HepG2 (cell line): ENCODE data around the gene RAD21L1. TPM values are rescaled to one million over a fixed set of nuclear protein-coding genes. Genes with fewer than 3 reads are reported as not detected.

ENCODE experiments used
- ATAC-seq: fragments of 200-7000 bp; cut with Tn5 transposase; 3 replicates; pipeline ENCODE4 v1.9.1; 2020; ENCODE audit warnings: mild to moderate bottlenecking, moderate library complexity
- BruUV-seq: library from RNA; stranded (reverse); fragments of 400-500 nt; replicated peaks from 2 replicates; lab custom pipeline; 2021; lab: Mats Ljungman, UMichigan
- CTCF ChIA-PET: fragments of 300-600 bp; formaldehyde crosslinking; extraction: SDS; loops from one replicate; lab custom pipeline; 2021; ENCODE audit warnings: low total read pairs, inconsistent platforms, low intra/inter-chr PET ratio; lab: Yijun Ruan, JAX
- POLR2A ChIA-PET: fragments of 350-600 bp; sonication (Branson Sonifier 250); formaldehyde crosslinking; loops from one replicate; lab custom pipeline; 2020; ENCODE audit warnings: antibody characterized with exemption, inconsistent platforms; lab: Yijun Ruan, JAX
- DNase-seq: peaks from one replicate; pipeline ENCODE4 v3.0.0-alpha.2; 2015; ENCODE audit warnings: low spot score
- FAIRE-seq: peaks from 3 replicates; lab custom pipeline; 2011; peaks lifted over from hg19 to GRCh38; lab: Jason Lieb, UNC
- H2AFZ ChIP-seq: one replicate; pipeline ENCODE4 v1.6.1; 2011; ENCODE audit warnings: low read length, inconsistent platforms
- H3K27ac ChIP-seq: fragments of 300-600 bp; 3 replicates; pipeline ENCODE4 v1.8.0; 2011; ENCODE audit warnings: mixed run types, mild to moderate bottlenecking, mixed read lengths, low read length, inconsistent platforms; ENCODE audit not compliant: insufficient read depth; ENCODE audit errors: extremely low read length
- H3K27me3 ChIP-seq, 2 experiments: fragments of 200-600 bp in 1 of 2; 2 replicates in 1 of 2; 3 replicates in 1 of 2; pipeline versions ENCODE4 v1.6.0 to v1.8.0; 2011; ENCODE audit warnings: low read length in 2 of 2, mild to moderate bottlenecking in 2 of 2, moderate library complexity in 2 of 2, inconsistent platforms in 1 of 2; ENCODE audit not compliant: insufficient read depth in 2 of 2, control insufficient read depth in 1 of 2
- H3K36me3 ChIP-seq, 2 experiments: fragments of 200-600 bp in 1 of 2; replicated peaks in 1 of 2; 2 replicates in 1 of 2; 3 replicates in 1 of 2; pipeline versions ENCODE4 v1.5.1 to v1.8.0; 2011; ENCODE audit warnings: low read length in 2 of 2, inconsistent platforms in 1 of 2; ENCODE audit not compliant: insufficient read depth in 2 of 2, control insufficient read depth in 1 of 2
- H3K4me1 ChIP-seq: 2 replicates; pipeline ENCODE4 v1.5.1; 2012; ENCODE audit warnings: low read length, inconsistent platforms; ENCODE audit not compliant: insufficient read depth
- H3K4me2 ChIP-seq: 2 replicates; pipeline ENCODE4 v1.6.0; 2011; ENCODE audit warnings: low read depth, low read length, inconsistent platforms
- H3K4me3 ChIP-seq, 3 experiments: fragments of 200-600 bp in 1 of 3; sonication (generic), shearing (Covaris generic) in 1 of 3; replicated peaks in 1 of 3; 2 replicates each; pipeline ENCODE4 v1.5.1; 2011 to 2016; ENCODE audit warnings: low read length in 3 of 3, inconsistent platforms in 2 of 3, low read depth in 2 of 3, mild to moderate bottlenecking in 2 of 3, control low read depth in 1 of 3, mixed read lengths in 1 of 3; ENCODE audit not compliant: insufficient read depth in 1 of 3
- H3K79me2 ChIP-seq: one replicate; pipeline ENCODE4 v1.6.1; 2011; ENCODE audit warnings: low read length, inconsistent platforms; ENCODE audit not compliant: insufficient read depth
- H3K9ac ChIP-seq: 2 replicates; pipeline ENCODE4 v1.6.0; 2011; ENCODE audit warnings: mild to moderate bottlenecking, low read depth, low read length, inconsistent platforms; ENCODE audit not compliant: insufficient read depth
- H3K9me3 ChIP-seq: 2 replicates; pipeline ENCODE4 v1.5.1; 2012; ENCODE audit warnings: mild to moderate bottlenecking, low read length
- H4K20me1 ChIP-seq: 2 replicates; pipeline ENCODE4 v1.6.0; 2011; ENCODE audit warnings: inconsistent platforms, mild to moderate bottlenecking, low read length, moderate library complexity; ENCODE audit not compliant: insufficient read depth
- ARHGAP35 ChIP-seq: sonication (generic); formaldehyde crosslinking; IDR thresholded peaks from 2 replicates; pipeline ENCODE4 v1.9.0; 2022; ENCODE audit warnings: mild to moderate bottlenecking, inconsistent platforms, moderate library complexity, missing genetic modification reagents, borderline replicate concordance
- BRD4 ChIP-seq: sonication (generic); formaldehyde crosslinking; IDR thresholded peaks from 2 replicates; pipeline ENCODE4 v1.4.0; 2020; ENCODE audit warnings: missing genetic modification reagents
- FOXK2 ChIP-seq: fragments of 450-650 bp; IDR thresholded peaks from 2 replicates; pipeline ENCODE4 v1.6.1; 2016
- GABPB1 ChIP-seq: IDR thresholded peaks from 2 replicates; pipeline ENCODE4 v1.6.1; 2016; ENCODE audit warnings: mild to moderate bottlenecking, missing genetic modification reagents, moderate library complexity, missing compliant biosample characterization
- HNF4G ChIP-seq, 2 experiments: sonication (generic) in 1 of 2; formaldehyde crosslinking in 1 of 2; IDR thresholded peaks; 2 replicates each; pipeline versions ENCODE4 v1.4.0 to v1.6.1; 2011 to 2020; ENCODE audit warnings: borderline replicate concordance in 2 of 2, low read depth in 2 of 2, mild to moderate bottlenecking in 2 of 2, low read length in 1 of 2, missing genetic modification reagents in 1 of 2, moderate library complexity in 1 of 2
- IRF2 ChIP-seq: IDR thresholded peaks from 2 replicates; pipeline ENCODE4 v1.6.1; 2018; ENCODE audit warnings: missing genetic modification reagents, missing compliant biosample characterization
- KDM5B ChIP-seq: sonication (generic); formaldehyde crosslinking; IDR thresholded peaks from 2 replicates; pipeline ENCODE4 v1.4.0; 2020; ENCODE audit warnings: missing genetic modification reagents, mild to moderate bottlenecking, borderline replicate concordance
- MED8 ChIP-seq: sonication (generic); formaldehyde crosslinking; IDR thresholded peaks from 2 replicates; pipeline ENCODE4 v1.8.1; 2023; ENCODE audit warnings: mild to moderate bottlenecking, missing genetic modification reagents; ENCODE audit not compliant: insufficient replicate concordance
- NCOA2 ChIP-seq: sonication (generic); formaldehyde crosslinking; IDR thresholded peaks from 2 replicates; pipeline ENCODE4 v1.8.0; 2022; ENCODE audit warnings: inconsistent platforms
- NFE2L1 ChIP-seq: sonication (generic); formaldehyde crosslinking; IDR thresholded peaks from 2 replicates; pipeline ENCODE4 v1.4.0; 2020; ENCODE audit warnings: missing genetic modification reagents, mild to moderate bottlenecking, borderline replicate concordance
- NFRKB ChIP-seq: fragments of 450-650 bp; IDR thresholded peaks from 2 replicates; pipeline ENCODE4 v1.6.1; 2017
- NR2F2 ChIP-seq: IDR thresholded peaks from 2 replicates; pipeline ENCODE4 v1.6.1; 2012; ENCODE audit warnings: low read depth, inconsistent platforms, borderline replicate concordance
- PAX8 ChIP-seq: sonication (generic); formaldehyde crosslinking; IDR thresholded peaks from 2 replicates; pipeline ENCODE4 v1.8.0; 2022; ENCODE audit warnings: mild to moderate bottlenecking, missing genetic modification reagents, borderline replicate concordance
- POLR2A ChIP-seq, 2 experiments: IDR thresholded peaks; 2 replicates each; pipeline ENCODE4 v1.6.1; 2011; ENCODE audit warnings: low read depth in 2 of 2, low read length in 2 of 2, mild to moderate bottlenecking in 1 of 2, moderate library complexity in 1 of 2; ENCODE audit not compliant: insufficient read depth in 1 of 2
- SMARCE1 ChIP-seq: fragments of 450-650 bp; IDR thresholded peaks from 2 replicates; pipeline ENCODE4 v1.6.1; 2017; ENCODE audit warnings: borderline replicate concordance
- STAT5B ChIP-seq: sonication (generic); formaldehyde crosslinking; IDR thresholded peaks from 2 replicates; pipeline ENCODE4 v1.4.0; 2020; ENCODE audit warnings: missing genetic modification reagents
- ZBTB21 ChIP-seq: sonication (generic); formaldehyde crosslinking; IDR thresholded peaks from 2 replicates; pipeline ENCODE4 v1.4.0; 2020; ENCODE audit warnings: missing genetic modification reagents
- ZNF160 ChIP-seq: sonication (generic); formaldehyde crosslinking; IDR thresholded peaks from 2 replicates; pipeline ENCODE4 v1.8.0; 2022; ENCODE audit warnings: mild to moderate bottlenecking, inconsistent platforms, missing genetic modification reagents
- ZNF790 ChIP-seq: sonication (generic); formaldehyde crosslinking; IDR thresholded peaks from 2 replicates; pipeline ENCODE4 v1.8.0; 2022; ENCODE audit warnings: missing genetic modification reagents, mild to moderate bottlenecking, borderline replicate concordance
- ZNF891 ChIP-seq: sonication (generic); formaldehyde crosslinking; IDR thresholded peaks from 2 replicates; pipeline ENCODE4 v1.5.0; 2020; ENCODE audit warnings: mild to moderate bottlenecking, missing genetic modification reagents
- WGBS: methylation state at CpG from one replicate; pipeline ENCODE4 v1.1.6; 2017; ENCODE audit warnings: low lambda C conversion rate; 5-methylcytosine and 5-hydroxymethylcytosine counted together
- in situ Hi-C: cut with HindIII; loops from 2 replicates; pipeline ENCODE4 v1.10.0; 2017; ENCODE audit warnings: low pct_unique_long_range_greater_than_20kb; ENCODE audit not compliant: extremely low pct_ligation_motif_present
- intact Hi-C: fragments of 100-400 bp; cut with micrococcal nuclease; formaldehyde crosslinking; loops from one replicate; pipeline ENCODE4 v1.10.0; 2022; ENCODE audit not compliant: unreplicated experiment
- polyA plus RNA-seq, 8 experiments: library from polyadenylated mRNA; depleted of rRNA in 3 of 8; stranded (reverse) in 7 of 8; unstranded in 1 of 8; fragments of >200 nt; fragmentation: Illumina TruSeq in 4 of 8; extraction: Trizol in 4 of 8; gene quantifications; 2 replicates each; pipeline versions ENCODE4 v1.2.1 to v1.2.3, GENCODE V29; 2011 to 2016; ENCODE audit warnings: low read depth in 4 of 8, missing spikeins in 1 of 8, mixed read lengths in 1 of 8; ENCODE audit not compliant: insufficient read depth in 1 of 8
- total RNA-seq, 5 experiments: library from RNA; depleted of rRNA; stranded (reverse); fragments of >200 nt; fragmentation: Illumina TruSeq; extraction: Trizol; gene quantifications; 2 replicates each; pipeline ENCODE4 v1.2.3, GENCODE V29; 2016; ENCODE audit warnings: low read depth in 1 of 5
- TF ChIP-seq, protein P1 (sequence below): sonication (generic); formaldehyde crosslinking; IDR thresholded peaks from 2 replicates; pipeline ENCODE4 v1.4.0; 2020; ENCODE audit warnings: missing genetic modification reagents
- TF ChIP-seq, protein P2 (sequence below): sonication (generic); IDR thresholded peaks from 2 replicates; pipeline ENCODE4 v1.6.1; 2016; ENCODE audit warnings: low read depth, borderline replicate concordance

The RAD21L1 gene
- total and polyA plus RNA-seq, 2 of the 13 experiments (the other 11 are each of a cell fraction or from before 2014, with no cell fraction given): not detected

DNA sequence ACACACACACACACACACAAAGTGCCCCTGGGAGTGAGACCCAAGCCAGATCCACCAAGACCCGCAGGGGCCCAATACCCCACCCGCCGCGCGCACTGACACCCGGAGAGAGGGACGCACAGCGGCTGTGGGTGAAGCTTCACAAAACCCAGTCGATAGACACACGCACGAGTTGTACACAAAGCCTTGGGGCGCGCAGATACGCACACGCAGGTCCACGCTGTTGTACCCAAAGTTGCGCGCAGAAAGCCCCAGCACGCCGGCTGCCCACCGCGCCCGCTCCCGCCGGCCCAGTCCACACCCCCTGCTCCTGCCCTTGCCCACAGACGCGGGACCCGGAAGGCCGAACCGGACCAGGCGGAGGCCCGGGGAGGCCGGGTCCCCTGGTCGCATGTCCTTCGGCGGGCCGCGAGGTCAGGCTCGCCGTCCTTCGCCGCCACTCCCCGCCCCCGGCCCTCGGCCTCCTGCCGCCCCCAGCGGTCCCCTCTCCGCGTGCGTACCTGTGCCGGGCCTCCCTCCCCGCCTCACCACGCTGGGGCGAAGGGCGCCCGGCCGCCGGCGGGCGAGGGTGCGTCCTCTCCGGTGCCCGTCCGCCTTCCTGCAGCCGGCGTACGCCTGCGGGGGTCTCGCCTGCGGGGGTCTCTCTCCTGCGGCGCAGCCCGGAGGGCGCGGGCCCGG is 41.1 kb upstream of the RAD21L1 start, which contains the start of gene TMEM74B:
Gene TMEM74B (minus strand): TSS at position 344 of the 678 bp plus-strand sequence. CDS start 1,180 bp downstream, outside the sequence.
- POLR2A ChIA-PET: no interaction called here
- DNase-seq (no peak), ATAC-seq (peak; percentile 19), FAIRE-seq (no peak)
- Histone ChIP-seq H3K36me3 (peaks cover 0 to 4% of the 10 kb centered on the region in 2 experiments; a peak in 1 of 5 replicates), H3K4me3 (peak within 1 kb of the TSS; percentile 56 to 75 (median 69)), H2AFZ (no peak within 1 kb of the TSS), H3K4me2 (peak within 1 kb of the TSS; percentile 94), H3K9ac (peak within 1 kb of the TSS; percentile 69), H3K27me3 (no peaks in the 10 kb centered on the region; a peak in 1 of 5 replicates), H3K9me3 (no peaks in the 10 kb centered on the region), H3K79me2 (no peaks in the 10 kb centered on the region), H3K4me1 (peaks cover 60% of the 10 kb centered on the region), H3K27ac (no peak within 1 kb of the TSS), H4K20me1 (no peaks in the 10 kb centered on the region)
- intact Hi-C loops: loop anchor here (10.0 kb wide), 1 partner anchor 370 kb away; no protein-coding TSS in a partner anchor
- 9% methylated on average over 23 of the region's 76 CpGs for WGBS
- BruUV-seq: no TSS peak
- in situ Hi-C loops: loop anchor here (5.0 to 10.0 kb wide), 3 partner anchors 67 to 370 kb away; partner anchors contain the start of gene PSMF1
- CTCF ChIA-PET: interaction anchor here (1.6 to 2.7 kb wide), 3 partner anchors 76 to 369 kb away, joined by 4 to 12 read pairs (median 4); no protein-coding TSS in a partner anchor
- no peak for TF ChIP-seq IRF2 (CRISPR knock-in tag)
- TF ChIP-seq ZNF891: no peak
- no peak for TF ChIP-seq STAT5B
- TF ChIP-seq BRD4 (CRISPR knock-in tag): peak; percentile 23; the same call in 1 of the 2 replicates
- TF ChIP-seq KDM5B (CRISPR knock-in tag): peak; percentile 61; the same call in 1 of the 2 replicates
- TF ChIP-seq NR2F2: no peak
- no peak for TF ChIP-seq MED8 (CRISPR knock-in tag)
- no peak for TF ChIP-seq SMARCE1
- no peak for TF ChIP-seq NCOA2
- no peak for TF ChIP-seq ARHGAP35 (CRISPR knock-in tag)
- TF ChIP-seq GABPB1: no peak; the same call in 1 of the 2 replicates
- TF ChIP-seq NFRKB: no peak
- 0 out of 4 replicates have a peak, but pooled peaks of 1 of the 2 experiments have one; percentile 22 for TF ChIP-seq POLR2A (IDR thresholded peaks at IDR 0.05; ENCODE audit: insufficient read depth in 1 of 2, low read depth in 2 of 2, low read length in 2 of 2)
- peak; percentile 17; the same call in 1 of the 2 replicates for TF ChIP-seq ZNF160 (CRISPR knock-in tag)
- peak; percentile 49; the same call in 1 of the 2 replicates for TF ChIP-seq NFE2L1
- no peak for TF ChIP-seq FOXK2
- TF ChIP-seq ZNF790 (CRISPR knock-in tag): no peak
- 0 out of 2 replicates have a peak, but pooled peaks have one; percentile 50 for TF ChIP-seq PAX8
- TF ChIP-seq ZBTB21 (CRISPR knock-in tag): no peak
- TF ChIP-seq, protein P1, sequence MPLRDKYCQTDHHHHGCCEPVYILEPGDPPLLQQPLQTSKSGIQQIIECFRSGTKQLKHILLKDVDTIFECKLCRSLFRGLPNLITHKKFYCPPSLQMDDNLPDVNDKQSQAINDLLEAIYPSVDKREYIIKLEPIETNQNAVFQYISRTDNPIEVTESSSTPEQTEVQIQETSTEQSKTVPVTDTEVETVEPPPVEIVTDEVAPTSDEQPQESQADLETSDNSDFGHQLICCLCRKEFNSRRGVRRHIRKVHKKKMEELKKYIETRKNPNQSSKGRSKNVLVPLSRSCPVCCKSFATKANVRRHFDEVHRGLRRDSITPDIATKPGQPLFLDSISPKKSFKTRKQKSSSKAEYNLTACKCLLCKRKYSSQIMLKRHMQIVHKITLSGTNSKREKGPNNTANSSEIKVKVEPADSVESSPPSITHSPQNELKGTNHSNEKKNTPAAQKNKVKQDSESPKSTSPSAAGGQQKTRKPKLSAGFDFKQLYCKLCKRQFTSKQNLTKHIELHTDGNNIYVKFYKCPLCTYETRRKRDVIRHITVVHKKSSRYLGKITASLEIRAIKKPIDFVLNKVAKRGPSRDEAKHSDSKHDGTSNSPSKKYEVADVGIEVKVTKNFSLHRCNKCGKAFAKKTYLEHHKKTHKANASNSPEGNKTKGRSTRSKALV (CRISPR knock-in tag): peak; percentile 65
- TF ChIP-seq, protein P2, sequence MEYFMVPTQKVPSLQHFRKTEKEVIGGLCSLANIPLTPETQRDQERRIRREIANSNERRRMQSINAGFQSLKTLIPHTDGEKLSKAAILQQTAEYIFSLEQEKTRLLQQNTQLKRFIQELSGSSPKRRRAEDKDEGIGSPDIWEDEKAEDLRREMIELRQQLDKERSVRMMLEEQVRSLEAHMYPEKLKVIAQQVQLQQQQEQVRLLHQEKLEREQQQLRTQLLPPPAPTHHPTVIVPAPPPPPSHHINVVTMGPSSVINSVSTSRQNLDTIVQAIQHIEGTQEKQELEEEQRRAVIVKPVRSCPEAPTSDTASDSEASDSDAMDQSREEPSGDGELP: no peak
- TF ChIP-seq HNF4G (IDR thresholded peaks at IDR 0.05; ENCODE audit: borderline replicate concordance, low read depth, low read length): 0 out of 2 replicates have a peak, but pooled peaks have one; percentile 22
- TF ChIP-seq HNF4G (CRISPR knock-in tag; IDR thresholded peaks at IDR 0.05; ENCODE audit: borderline replicate concordance, low read depth): 0 out of 2 replicates have a peak, but pooled peaks have one; percentile 34
